Activated CD4-positive, alpha-beta memory T cell treated with anti-CD3 and anti-CD28 coated beads, Interleukin-2, amount 10 ng/mL, durations not matched to agents 7 days and 5 days (primary cell): ENCODE results near the gene EPHB1. TPM values are rescaled to one million over a fixed set of nuclear protein-coding genes. Genes with fewer than 3 reads are reported as not detected.
"Not testable (repeated sequence)": the region's sequence is repeated elsewhere in the genome, so short reads cannot be mapped to it uniquely, and the experiment has no call there.

Source experiments
- CTCF ChIA-PET: fragments of 350-600 bp; sonication (Branson Sonifier 250); formaldehyde crosslinking; loops from one replicate; lab custom pipeline; 2021; ENCODE audit warnings: antibody characterized with exemption, inconsistent platforms; lab: Charles Lee
- POLR2A ChIA-PET: fragments of 350-600 bp; sonication (Branson Sonifier 250); formaldehyde crosslinking; loops from one replicate; lab custom pipeline; 2021; ENCODE audit warnings: antibody characterized with exemption; lab: Charles Lee
- DNase-seq: peaks from one replicate; pipeline ENCODE4 v3.0.0-alpha.2; 2020
- H3K27ac Mint-ChIP-seq: one replicate; pipeline ENCODE4 v1.8.0; 2021; ENCODE audit warnings: mild to moderate bottlenecking, mixed read lengths
- H3K27me3 Mint-ChIP-seq: one replicate; pipeline ENCODE4 v1.8.0; 2021; ENCODE audit warnings: mixed read lengths
- H3K36me3 Mint-ChIP-seq: one replicate; pipeline ENCODE4 v1.8.0; 2021; ENCODE audit warnings: low read depth, mixed read lengths
- H3K4me1 Mint-ChIP-seq: one replicate; pipeline ENCODE4 v1.8.0; 2021; ENCODE audit warnings: mixed read lengths
- H3K4me3 Mint-ChIP-seq: one replicate; pipeline ENCODE4 v1.8.0; 2021; ENCODE audit warnings: mild to moderate bottlenecking, mixed read lengths
- H3K9me3 Mint-ChIP-seq: one replicate; pipeline ENCODE4 v1.8.0; 2021; ENCODE audit warnings: mixed read lengths
- total RNA-seq, 2 experiments: library from RNA; stranded (reverse); gene quantifications; one replicate each; pipeline ENCODE4 v1.2.3, GENCODE V29; 2021

The EPHB1 gene
- total RNA-seq, 2 experiments from 2014 or later: 0.80 to 1.2 TPM

- ChIA-PET CTCF (interaction anchor here (1.4 kb wide), 1 partner anchor 182 kb away, joined by 4 read pairs; the partner anchor contains the start of gene EPHB1), POLR2A (no interaction called here)
- Mint-ChIP-seq H3K4me3 (no peak overlapping the region), H3K4me1 (no peaks in the 10 kb centered on the region), H3K27ac (no peak overlapping the region), H3K36me3 (no peaks in the 10 kb centered on the region), H3K27me3 (no peaks in the 10 kb centered on the region), H3K9me3 (no peaks in the 10 kb centered on the region)
- no peak for DNase-seq
Observed at GRCh38 chr3:134976948-134977347, 181.9 kb downstream of the EPHB1 start.

- no peaks in the 10 kb centered on the region for H3K27me3 Mint-ChIP-seq
- no peaks in the 10 kb centered on the region for H3K36me3 Mint-ChIP-seq
- CTCF ChIA-PET: no interaction called here
Observed at GRCh38 chr3:134978658-134979057, 183.6 kb downstream of the EPHB1 start.

GRCh38 chr3:134985864-134986715 is 191.0 kb downstream of the EPHB1 start:
- Mint-ChIP-seq H3K4me1 (no peaks in the 10 kb centered on the region), H3K27me3 (no peaks in the 10 kb centered on the region), H3K9me3 (no peaks in the 10 kb centered on the region), H3K4me3 (no peak overlapping the region), H3K27ac (no peak overlapping the region), H3K36me3 (no peaks in the 10 kb centered on the region)
- CTCF ChIA-PET: no interaction called here
- POLR2A ChIA-PET: no interaction called here
- no peak for DNase-seq

More at GRCh38 chr3:134978658-134979057, 183.6 kb downstream of the EPHB1 start:
- Mint-ChIP-seq H3K27ac (no peak overlapping the region), H3K4me3 (no peak overlapping the region), H3K9me3 (no peaks in the 10 kb centered on the region), H3K4me1 (no peaks in the 10 kb centered on the region)
- POLR2A ChIA-PET: no interaction called here
- DNase-seq: no peak

GRCh38 chr3:134988666-134989065 is 193.6 kb downstream of the EPHB1 start:
- Mint-ChIP-seq H3K36me3 (no peaks in the 10 kb centered on the region), H3K27me3 (no peaks in the 10 kb centered on the region), H3K27ac (no peak overlapping the region), H3K4me1 (no peaks in the 10 kb centered on the region), H3K9me3 (no peaks in the 10 kb centered on the region), H3K4me3 (no peak overlapping the region)
- ChIA-PET CTCF (interaction anchor here (0.8 kb wide), 1 partner anchor 58 kb away, joined by 3 read pairs; no protein-coding TSS in a partner anchor), POLR2A (no interaction called here)
- DNase-seq: no peak

GRCh38 chr3:134991003-134991402 is 195.9 kb downstream of the EPHB1 start:
- DNase-seq: no peak
- Mint-ChIP-seq H3K36me3 (no peaks in the 10 kb centered on the region), H3K27me3 (no peaks in the 10 kb centered on the region), H3K4me1 (no peaks in the 10 kb centered on the region), H3K27ac (no peak overlapping the region), H3K4me3 (no peak overlapping the region), H3K9me3 (no peaks in the 10 kb centered on the region)
- POLR2A ChIA-PET: no interaction called here
- CTCF ChIA-PET: no interaction called here

- DNase-seq: no peak
- Mint-ChIP-seq H3K4me1 (no peaks in the 10 kb centered on the region), H3K27me3 (no peaks in the 10 kb centered on the region), H3K27ac (no peak overlapping the region), H3K9me3 (no peaks in the 10 kb centered on the region), H3K36me3 (no peaks in the 10 kb centered on the region), H3K4me3 (no peak overlapping the region)
- POLR2A ChIA-PET: no interaction called here
- CTCF ChIA-PET: no interaction called here
Observed at GRCh38 chr3:134991472-134992010, 196.5 kb downstream of the EPHB1 start.

GRCh38 chr3:134992180-134992579 is 197.1 kb downstream of the EPHB1 start:
- no peak overlapping the region for H3K4me3 Mint-ChIP-seq
- ChIA-PET CTCF (no interaction called here), POLR2A (no interaction called here)
- H3K27me3 Mint-ChIP-seq: peaks cover 2% of the 10 kb centered on the region
- H3K36me3 Mint-ChIP-seq: no peaks in the 10 kb centered on the region
- H3K9me3 Mint-ChIP-seq: no peaks in the 10 kb centered on the region
- H3K4me1 Mint-ChIP-seq: no peaks in the 10 kb centered on the region
- no peak for DNase-seq
- no peak overlapping the region for H3K27ac Mint-ChIP-seq

GRCh38 chr3:134992586-134992985 is 197.5 kb downstream of the EPHB1 start:
- no peak for DNase-seq
- peaks cover 2% of the 10 kb centered on the region for H3K27me3 Mint-ChIP-seq
- ChIA-PET CTCF (no interaction called here), POLR2A (no interaction called here)
- no peak overlapping the region for H3K27ac Mint-ChIP-seq
- H3K36me3 Mint-ChIP-seq: no peaks in the 10 kb centered on the region
- no peak overlapping the region for H3K4me3 Mint-ChIP-seq
- H3K9me3 Mint-ChIP-seq: no peaks in the 10 kb centered on the region
- H3K4me1 Mint-ChIP-seq: no peaks in the 10 kb centered on the region

- POLR2A ChIA-PET: no interaction called here
- no peak overlapping the region for H3K27ac Mint-ChIP-seq
- H3K27me3 Mint-ChIP-seq: peaks cover 2% of the 10 kb centered on the region
- H3K36me3 Mint-ChIP-seq: no peaks in the 10 kb centered on the region
- H3K4me3 Mint-ChIP-seq: no peak overlapping the region
- no peaks in the 10 kb centered on the region for H3K9me3 Mint-ChIP-seq
- CTCF ChIA-PET: no interaction called here
- H3K4me1 Mint-ChIP-seq: no peaks in the 10 kb centered on the region
- DNase-seq: no peak
Observed at GRCh38 chr3:134993011-134993410, 198.0 kb downstream of the EPHB1 start.

- POLR2A ChIA-PET: no interaction called here
- Mint-ChIP-seq H3K27me3 (peaks cover 5% of the 10 kb centered on the region), H3K4me1 (no peaks in the 10 kb centered on the region), H3K4me3 (no peak overlapping the region), H3K36me3 (no peaks in the 10 kb centered on the region), H3K9me3 (no peaks in the 10 kb centered on the region), H3K27ac (no peak overlapping the region)
- CTCF ChIA-PET: no interaction called here
- no peak for DNase-seq
Observed at GRCh38 chr3:134998158-134998557, 203.1 kb downstream of the EPHB1 start.

- Mint-ChIP-seq H3K9me3 (no peaks in the 10 kb centered on the region), H3K27me3 (peaks cover 5% of the 10 kb centered on the region), H3K4me3 (no peak overlapping the region), H3K27ac (no peak overlapping the region), H3K4me1 (no peaks in the 10 kb centered on the region), H3K36me3 (no peaks in the 10 kb centered on the region)
- DNase-seq: no peak
- ChIA-PET CTCF (no interaction called here), POLR2A (no interaction called here)
Observed at GRCh38 chr3:134998855-134999254, 203.8 kb downstream of the EPHB1 start.

GRCh38 chr3:135000465-135000864 is 205.4 kb downstream of the EPHB1 start:
- no peak overlapping the region for H3K4me3 Mint-ChIP-seq
- H3K9me3 Mint-ChIP-seq: no peaks in the 10 kb centered on the region
- ChIA-PET POLR2A (no interaction called here), CTCF (no interaction called here)
- H3K27me3 Mint-ChIP-seq: peaks cover 5% of the 10 kb centered on the region
- no peaks in the 10 kb centered on the region for H3K4me1 Mint-ChIP-seq
- DNase-seq: no peak
- H3K36me3 Mint-ChIP-seq: no peaks in the 10 kb centered on the region
- H3K27ac Mint-ChIP-seq: no peak overlapping the region

- H3K27me3 Mint-ChIP-seq, DNase-seq, H3K4me1 Mint-ChIP-seq, CTCF ChIA-PET, H3K4me3 Mint-ChIP-seq, H3K9me3 Mint-ChIP-seq, H3K36me3 Mint-ChIP-seq, POLR2A ChIA-PET, H3K27ac Mint-ChIP-seq: not testable (repeated sequence)
Observed at GRCh38 chr3:135005616-135006015, 210.6 kb downstream of the EPHB1 start.

- H3K9me3 Mint-ChIP-seq: peaks cover 4% of the 10 kb centered on the region
- H3K27me3 Mint-ChIP-seq: no peaks in the 10 kb centered on the region
- CTCF ChIA-PET: no interaction called here
- DNase-seq: no peak
- POLR2A ChIA-PET: no interaction called here
- no peaks in the 10 kb centered on the region for H3K4me1 Mint-ChIP-seq
- H3K36me3 Mint-ChIP-seq: no peaks in the 10 kb centered on the region
- H3K4me3 Mint-ChIP-seq: no peak overlapping the region
- H3K27ac Mint-ChIP-seq: no peak overlapping the region
Observed at GRCh38 chr3:135007607-135008006, 212.5 kb downstream of the EPHB1 start.
